ENCODE results near the gene OSBPL9.

DNA sequence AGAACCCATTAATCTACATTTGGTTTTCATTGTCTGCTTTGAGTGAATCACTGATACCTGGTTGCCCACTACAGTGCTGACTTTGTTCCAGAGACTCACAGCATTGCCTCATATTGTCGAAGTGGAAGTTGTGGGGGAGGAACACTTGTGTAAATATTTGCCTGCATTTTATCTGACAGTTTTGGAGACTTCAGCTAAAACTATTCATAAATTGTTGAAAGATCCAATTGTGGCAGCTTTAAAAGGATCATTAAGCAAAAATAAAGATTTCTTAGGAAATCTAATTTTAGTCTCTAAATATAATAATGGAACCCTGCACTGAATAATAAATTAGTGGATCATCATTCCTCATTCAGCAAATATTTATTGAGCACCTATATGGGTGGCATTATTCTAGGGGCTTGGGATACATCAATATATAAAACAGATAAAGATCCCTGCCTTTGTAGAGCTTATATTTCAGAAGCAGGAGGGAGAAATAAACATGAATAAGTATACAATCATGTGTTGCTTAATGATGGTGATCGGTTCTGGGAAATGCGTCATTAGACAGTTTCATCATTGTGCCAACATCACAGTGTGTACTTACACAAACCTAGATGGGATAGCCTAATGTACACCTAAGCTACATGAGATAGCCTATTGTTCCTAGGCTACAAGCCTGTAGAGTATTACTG lies 73.5 kb downstream of the OSBPL9 start:
- TF ChIP-seq, protein P1, sequence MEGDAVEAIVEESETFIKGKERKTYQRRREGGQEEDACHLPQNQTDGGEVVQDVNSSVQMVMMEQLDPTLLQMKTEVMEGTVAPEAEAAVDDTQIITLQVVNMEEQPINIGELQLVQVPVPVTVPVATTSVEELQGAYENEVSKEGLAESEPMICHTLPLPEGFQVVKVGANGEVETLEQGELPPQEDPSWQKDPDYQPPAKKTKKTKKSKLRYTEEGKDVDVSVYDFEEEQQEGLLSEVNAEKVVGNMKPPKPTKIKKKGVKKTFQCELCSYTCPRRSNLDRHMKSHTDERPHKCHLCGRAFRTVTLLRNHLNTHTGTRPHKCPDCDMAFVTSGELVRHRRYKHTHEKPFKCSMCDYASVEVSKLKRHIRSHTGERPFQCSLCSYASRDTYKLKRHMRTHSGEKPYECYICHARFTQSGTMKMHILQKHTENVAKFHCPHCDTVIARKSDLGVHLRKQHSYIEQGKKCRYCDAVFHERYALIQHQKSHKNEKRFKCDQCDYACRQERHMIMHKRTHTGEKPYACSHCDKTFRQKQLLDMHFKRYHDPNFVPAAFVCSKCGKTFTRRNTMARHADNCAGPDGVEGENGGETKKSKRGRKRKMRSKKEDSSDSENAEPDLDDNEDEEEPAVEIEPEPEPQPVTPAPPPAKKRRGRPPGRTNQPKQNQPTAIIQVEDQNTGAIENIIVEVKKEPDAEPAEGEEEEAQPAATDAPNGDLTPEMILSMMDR (IDR thresholded peaks at IDR 0.05) = no peak
- no peak for TF ChIP-seq EZH2 (IDR thresholded peaks at IDR 0.05; ENCODE audit: borderline replicate concordance, insufficient read depth, low read depth, low read length, poor library complexity, severe bottlenecking)

Data from B cell (primary cell).